ENCODE measurements around the gene SLX4IP.
"Not testable (repeated sequence)": the region's sequence is repeated elsewhere in the genome, so short reads cannot be mapped to it uniquely, and the experiment has no call there.

SLX4IP gene

GRCh38 chr20:10613426-10613825 is 178.3 kb downstream of the SLX4IP start:
- DNase-seq = not testable (repeated sequence)

- no peak for DNase-seq
Observed at GRCh38 chr20:10613911-10614310, 178.8 kb downstream of the SLX4IP start.

DNA sequence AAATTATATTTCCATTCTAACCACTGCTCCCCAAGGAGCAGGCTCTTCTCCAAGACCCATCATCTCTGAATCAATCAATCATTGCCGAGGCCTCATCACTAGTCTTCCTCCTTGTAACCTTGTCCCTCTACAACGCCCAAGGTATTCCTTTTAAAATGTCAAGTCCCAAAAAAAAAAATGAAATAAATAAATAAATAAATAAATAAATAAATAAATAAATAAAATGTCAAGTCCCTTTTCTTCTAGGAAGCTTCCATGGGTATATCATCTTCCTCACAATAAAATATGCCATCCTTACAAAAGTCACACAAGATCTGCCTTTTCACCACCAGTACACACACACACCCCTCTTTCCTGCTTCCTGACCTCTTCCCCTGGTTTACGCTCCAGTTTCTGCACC is 181.1 kb downstream of the SLX4IP start:
- no peak for DNase-seq

DNA sequence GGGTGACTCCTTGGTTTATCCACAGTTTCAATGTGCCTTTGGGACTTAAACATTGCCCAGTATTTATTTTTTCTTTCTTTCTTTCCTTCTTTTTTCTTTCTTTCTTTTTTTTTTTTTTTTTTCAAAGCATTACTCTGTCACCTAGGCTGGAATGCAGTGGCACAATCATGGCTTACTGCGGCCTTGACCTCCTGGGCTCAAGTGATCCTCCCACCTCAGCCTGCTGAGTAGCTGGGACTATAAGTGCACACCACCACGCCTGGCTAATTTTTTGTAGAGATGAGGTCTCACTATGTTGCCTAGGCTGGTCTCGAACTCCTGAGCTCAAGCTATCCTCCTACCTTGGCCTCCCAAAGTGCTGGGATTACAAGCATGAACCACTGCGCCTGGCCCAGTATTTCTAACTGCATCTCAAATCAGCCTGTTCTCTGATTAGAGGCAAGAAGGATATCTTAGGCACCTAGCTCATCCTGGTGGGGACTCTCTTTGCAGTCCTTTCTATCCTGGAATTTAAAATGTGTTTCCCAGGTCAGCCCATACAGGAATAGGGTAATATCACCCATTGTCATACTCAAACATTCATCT is 182.5 kb downstream of the SLX4IP start:
- DNase-seq = not testable (repeated sequence)

DNA sequence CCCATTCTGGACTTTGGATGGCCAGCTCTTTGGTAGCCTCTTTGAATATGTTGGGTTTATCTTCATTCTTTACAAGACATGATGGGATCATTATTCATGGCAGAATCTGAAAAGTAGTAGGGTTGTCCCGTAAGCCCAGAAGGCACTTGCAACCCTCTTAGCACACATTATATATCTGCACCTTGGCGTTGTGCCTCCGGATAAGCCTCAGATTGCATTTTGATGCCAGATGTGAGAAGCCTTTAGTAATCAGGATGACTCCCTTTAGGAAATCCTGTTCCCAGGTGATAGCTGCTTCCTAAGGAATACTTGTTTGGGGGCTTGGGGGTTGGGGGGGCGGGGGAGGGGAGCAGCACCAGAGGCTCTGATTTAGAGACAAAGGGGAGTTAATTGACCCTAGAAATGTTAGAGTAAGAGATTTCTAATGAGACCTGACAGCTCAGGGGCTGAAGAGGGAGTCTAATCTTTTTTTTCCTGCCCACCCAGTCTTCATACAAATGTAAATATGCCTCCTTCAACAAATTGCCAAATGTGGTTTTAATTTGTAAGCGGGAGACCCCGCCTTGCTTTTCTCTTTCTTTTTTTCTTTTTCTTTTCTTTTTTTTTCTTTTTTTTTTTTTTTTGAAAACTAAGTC is 183.6 kb downstream of the SLX4IP start:
- DNase-seq = no peak

- DNase-seq = no peak
Observed at GRCh38 chr20:10619427-10619826, 184.3 kb downstream of the SLX4IP start.

DNA sequence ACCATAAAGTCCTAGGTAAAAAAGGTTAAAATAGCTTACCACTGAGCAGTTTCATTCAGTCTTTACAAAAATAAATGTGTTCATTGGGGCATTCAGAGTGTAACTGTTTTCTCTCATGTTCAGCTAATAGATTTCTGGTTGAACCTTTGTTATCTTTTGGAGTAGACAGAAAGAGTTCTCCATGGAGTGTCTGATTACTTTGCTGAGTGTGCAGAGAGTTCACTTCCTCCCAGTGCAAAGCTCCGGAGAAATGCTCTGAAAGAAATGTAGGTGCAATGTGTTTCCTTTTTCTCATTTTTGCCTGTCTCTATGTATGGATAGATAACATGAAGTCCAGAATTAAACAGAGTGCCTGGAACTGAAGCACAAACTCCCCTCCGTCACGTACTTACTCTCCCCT is 186.0 kb downstream of the SLX4IP start:
- DNase-seq = no peak

- DNase-seq = no peak
Observed at GRCh38 chr20:10622657-10623418, 187.7 kb downstream of the SLX4IP start.

DNA sequence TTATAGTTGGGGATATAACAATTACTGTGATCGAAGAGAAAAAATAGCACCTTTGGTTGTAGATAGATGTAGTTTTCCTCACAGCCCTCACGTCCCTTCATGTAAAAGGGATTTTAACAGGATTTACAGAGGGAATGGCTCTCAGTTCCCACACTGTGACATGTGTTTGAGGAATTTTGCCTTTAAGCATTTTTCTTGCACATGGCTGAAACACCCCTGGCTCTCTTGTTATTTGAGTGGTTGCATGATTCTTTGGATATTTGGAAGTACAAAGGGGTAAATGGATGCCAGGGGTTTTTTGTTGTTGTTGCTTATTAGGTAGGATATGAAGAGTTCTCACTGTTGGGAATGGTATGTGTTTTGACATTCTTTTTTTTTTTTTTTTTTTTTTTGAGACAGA is 190.5 kb downstream of the SLX4IP start:
- DNase-seq = no peak

DNA sequence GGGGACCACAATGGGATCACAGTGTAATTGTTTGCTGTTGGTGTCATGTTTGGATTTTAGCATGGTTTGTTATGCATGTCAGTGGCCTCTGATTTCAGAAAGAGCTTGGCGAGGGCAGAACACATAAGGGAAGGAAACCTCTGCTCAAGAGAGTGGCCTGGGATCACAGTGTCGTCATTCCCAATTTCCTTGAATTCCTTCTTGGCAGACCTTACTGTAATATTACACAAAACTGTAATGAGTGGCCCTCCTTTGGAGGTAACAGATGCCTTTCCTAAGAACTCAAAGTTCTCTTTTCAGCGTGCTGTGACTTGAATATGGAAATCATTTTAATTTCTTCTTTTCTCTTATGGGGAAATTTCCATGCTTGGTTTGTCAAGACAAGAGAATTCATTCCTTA is 191.8 kb downstream of the SLX4IP start:
- DNase-seq = no peak

GRCh38 chr20:10629946-10630650 is 195.0 kb downstream of the SLX4IP start:
- DNase-seq = no peak

DNA sequence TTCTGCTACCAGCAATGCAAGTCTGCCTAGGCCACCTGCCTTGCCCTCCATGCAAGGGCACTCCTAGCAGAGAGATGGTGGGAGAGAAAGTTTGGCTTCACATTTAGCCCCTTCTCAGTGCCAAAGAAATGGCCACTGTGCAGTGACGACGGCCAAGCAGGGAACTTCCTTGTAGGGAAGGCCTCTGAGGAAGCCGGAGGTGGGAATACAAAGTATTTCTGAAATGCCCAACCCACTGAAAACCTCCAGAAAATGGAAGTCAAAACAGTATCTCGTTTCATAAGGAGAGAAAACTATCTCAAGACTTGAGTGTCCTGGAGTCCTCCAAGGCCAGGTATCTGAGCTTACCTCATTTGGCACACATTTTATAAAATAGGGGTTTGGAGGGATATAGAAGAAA is 196.0 kb downstream of the SLX4IP start:
- DNase-seq = no peak

DNA sequence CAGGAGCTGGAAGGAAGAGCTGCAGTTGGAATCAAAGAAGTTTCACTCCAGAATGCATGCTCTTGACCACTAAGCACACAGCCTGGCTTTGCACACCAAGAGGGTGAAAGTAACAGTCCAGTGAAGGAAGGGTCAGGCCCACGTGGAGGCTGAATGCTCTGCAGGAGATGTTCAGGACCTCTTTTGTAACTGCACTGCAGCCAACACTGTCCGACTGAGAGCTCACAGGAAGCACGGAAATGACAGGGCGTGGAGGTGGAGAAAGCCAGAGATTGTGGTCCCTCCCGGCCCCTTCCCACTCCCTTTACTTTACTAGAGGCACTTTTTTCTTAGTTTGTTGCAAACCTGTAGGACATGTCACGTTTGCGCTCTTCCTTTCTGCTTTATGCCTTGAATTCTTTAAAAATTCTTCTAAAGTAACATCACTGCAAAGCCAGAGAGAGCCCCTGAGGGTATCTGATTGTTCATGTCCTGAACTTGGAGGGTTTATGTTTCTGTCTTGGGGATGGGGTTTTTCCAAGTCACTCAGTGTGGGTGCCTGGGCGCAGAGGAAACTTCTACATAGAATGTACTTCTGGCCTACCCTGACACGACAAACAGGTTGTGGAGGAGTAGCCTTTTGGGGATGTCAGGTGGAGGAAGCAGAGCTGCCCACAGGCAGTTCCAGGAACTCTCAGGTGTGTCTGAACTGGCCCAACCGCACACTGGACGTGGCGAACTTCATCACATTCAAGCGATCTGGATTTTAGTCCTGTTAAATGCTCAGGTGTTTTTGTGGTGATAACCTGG is 197.8 kb downstream of the SLX4IP start:
- no peak for DNase-seq

DNA sequence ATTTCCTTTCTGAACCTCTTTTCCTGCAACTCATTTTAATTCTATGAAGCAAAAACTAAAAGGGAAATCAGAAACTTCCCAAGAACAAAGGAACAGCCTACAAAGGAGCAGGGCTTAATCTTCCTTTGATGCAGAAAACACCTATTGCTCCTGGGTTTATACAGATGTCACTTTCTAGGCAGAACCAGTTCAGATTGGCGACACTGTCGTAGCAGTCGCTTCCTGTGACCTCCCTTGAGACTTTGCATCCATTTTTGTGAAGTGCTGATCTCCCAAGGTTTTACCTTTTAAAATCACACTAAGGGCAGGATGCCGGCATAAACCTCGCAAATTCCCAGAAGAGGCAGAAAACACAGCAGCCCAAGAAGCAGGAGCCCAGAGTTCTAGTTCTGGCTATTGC is 198.6 kb downstream of the SLX4IP start:
- DNase-seq = no peak

DNA sequence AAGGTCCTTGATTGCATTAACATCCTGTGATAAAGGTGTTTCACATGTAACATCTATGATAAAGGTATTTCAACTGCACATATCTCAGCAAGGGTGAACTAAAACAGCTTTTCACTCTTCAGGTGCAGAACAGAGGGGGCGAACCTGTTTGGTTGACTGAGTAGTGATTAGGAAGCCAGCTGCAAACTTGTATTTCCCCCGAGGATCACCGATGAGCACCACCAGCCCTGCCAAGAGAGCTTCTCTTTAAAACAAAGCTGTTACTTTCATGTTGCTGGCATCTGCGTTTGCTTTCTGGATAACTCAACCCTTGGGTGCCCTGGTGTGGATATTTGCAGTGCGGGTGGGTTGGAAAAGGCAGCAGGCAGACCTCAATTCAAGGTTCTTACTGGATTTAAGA is 199.1 kb downstream of the SLX4IP start:
- no peak for DNase-seq

DNA sequence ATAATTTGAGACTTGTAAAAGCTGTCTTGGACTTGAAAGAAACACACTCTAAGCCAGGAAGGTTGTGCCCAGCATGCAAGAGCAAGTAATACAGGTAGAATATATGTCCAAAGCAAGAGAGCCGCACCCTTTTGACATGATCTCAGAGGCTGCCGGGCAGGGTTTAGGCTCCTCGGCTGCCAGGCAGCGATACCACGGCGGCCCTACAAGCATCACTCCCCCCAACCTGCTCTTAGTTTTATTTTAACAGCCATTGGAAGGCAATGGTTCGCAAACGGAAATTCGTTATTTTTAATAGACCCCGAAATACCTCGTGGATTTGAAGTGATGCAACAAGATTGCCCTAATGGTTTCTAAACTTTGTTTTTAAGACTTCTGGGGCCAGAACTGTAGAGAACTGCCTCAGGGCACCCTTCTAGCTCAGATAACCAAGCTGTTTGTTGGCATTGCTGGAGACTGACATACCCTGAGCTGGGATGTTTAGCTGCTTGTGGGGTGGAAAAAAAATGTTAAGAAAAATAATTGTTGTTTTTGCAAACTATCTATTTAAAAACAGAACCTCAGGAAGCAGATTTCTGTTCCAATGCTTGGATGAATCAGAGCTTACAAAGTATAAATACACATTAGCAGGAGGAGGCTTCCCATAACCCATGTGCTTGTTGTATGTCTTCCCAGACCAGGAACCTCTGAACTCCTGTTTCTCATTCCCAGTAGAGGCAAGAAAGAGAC is 199.7 kb downstream of the SLX4IP start:
- DNase-seq = no peak

DNA sequence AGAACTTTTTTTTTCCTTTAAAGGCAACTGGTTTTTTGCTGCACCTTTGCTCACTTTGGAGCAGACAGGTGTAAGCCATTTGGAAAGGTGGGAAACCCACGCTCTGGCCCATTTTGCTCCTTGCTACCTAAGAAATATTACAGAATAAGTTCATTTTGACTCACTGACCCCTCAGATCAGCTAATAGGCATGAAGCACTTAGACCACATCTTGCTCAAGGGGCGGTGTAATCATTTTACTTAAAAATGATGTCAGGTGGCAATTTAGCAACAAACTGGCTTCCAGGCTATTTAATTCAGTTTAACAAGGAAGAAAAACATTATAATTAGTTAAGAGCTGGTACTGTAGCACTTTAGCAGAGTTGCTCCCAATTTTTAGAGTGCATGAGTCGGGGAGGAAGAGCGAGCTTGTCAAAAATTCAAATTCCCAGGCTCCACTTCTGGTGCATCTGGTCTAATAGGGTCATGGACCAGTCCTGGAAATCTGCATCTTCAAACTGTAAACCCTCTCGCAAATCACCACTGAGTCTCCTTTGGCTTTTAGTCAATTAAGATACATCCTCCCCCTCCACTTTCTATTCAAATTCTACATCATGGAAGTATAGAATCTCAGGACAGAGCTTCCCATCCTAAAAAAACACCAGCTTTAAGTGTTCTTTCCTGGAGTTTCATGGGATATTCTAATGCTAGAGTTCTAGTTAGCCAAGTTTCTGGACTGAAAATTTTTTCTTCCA is 200.5 kb downstream of the SLX4IP start:
- no peak for DNase-seq

- DNase-seq = no peak
Observed at GRCh38 chr20:10636326-10636818, 201.3 kb downstream of the SLX4IP start.

DNA sequence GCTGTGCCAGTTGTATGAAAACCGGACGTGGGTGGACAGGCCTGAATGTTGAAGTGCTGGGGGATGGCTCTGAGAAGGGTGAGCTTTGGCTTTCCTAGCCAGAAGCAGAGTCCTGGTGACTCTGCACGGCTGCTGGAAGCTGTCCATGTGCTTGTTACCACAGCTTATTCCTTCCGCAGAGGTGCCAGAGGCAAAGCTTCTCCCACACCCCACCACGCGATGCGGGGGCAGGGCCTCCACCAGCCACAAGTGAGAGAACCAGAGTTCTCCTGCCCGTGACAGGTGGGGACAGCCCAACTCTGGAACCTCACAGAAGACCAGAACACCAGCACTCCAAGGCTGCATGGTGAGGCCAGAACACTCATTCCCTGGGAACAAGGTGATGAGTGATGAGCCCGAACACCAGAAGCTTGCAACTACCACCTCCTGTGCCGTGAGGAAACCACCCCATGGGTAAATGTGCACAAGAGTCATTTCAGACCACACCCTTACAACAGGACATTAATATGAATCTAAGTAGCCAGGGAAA is 202.0 kb downstream of the SLX4IP start:
- no peak for DNase-seq

DNA sequence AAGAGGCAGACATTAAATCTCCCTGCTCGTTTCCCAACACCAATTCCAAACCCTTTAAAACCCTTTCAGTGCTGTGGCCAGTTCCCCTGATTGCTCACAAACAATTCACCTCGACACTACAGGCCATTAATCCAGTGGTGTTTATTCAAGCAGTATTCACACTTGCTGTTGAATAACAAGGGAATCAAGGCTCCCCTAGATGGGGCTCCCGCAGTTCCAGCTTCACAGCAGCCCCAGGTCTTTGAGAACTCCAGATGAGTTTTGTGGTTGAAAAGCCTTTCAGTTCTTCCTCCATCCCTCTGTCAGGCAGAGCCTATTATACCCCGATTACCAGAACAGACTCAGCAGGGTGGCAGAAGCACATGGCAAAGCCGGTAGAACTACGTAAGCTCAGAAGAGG is 202.5 kb downstream of the SLX4IP start:
- no peak for DNase-seq
